C4-2B (cell line): ENCODE data around the gene PTGES3L.

Source experiments
- H3K27ac ChIP-seq: fragments of 450-650 bp; 2 replicates; pipeline ENCODE4 v1.5.1; 2017
- ZFX ChIP-seq: fragments of 450-650 bp; IDR thresholded peaks from 2 replicates; pipeline ENCODE4 v1.6.1; 2017
- TF ChIP-seq, protein P1 (sequence below): fragments of 450-650 bp; conservative IDR thresholded peaks from 2 replicates; pipeline ENCODE4 v1.5.1; 2017; ENCODE audit warnings: mild to moderate bottlenecking

PTGES3L gene

GRCh38 chr17:42969001-42969581 lies 10.8 kb downstream of the PTGES3L start:
- H3K27ac ChIP-seq, result no peak overlapping the region
- no peak for TF ChIP-seq ZFX
- TF ChIP-seq, protein P1, sequence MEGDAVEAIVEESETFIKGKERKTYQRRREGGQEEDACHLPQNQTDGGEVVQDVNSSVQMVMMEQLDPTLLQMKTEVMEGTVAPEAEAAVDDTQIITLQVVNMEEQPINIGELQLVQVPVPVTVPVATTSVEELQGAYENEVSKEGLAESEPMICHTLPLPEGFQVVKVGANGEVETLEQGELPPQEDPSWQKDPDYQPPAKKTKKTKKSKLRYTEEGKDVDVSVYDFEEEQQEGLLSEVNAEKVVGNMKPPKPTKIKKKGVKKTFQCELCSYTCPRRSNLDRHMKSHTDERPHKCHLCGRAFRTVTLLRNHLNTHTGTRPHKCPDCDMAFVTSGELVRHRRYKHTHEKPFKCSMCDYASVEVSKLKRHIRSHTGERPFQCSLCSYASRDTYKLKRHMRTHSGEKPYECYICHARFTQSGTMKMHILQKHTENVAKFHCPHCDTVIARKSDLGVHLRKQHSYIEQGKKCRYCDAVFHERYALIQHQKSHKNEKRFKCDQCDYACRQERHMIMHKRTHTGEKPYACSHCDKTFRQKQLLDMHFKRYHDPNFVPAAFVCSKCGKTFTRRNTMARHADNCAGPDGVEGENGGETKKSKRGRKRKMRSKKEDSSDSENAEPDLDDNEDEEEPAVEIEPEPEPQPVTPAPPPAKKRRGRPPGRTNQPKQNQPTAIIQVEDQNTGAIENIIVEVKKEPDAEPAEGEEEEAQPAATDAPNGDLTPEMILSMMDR, result no peak

- TF ChIP-seq, protein P1, result no peak
- no peak overlapping the region for H3K27ac ChIP-seq
These were observed 12.0 kb downstream of the PTGES3L start for GRCh38 chr17:42967925-42968324.

GRCh38 chr17:42964161-42964932 lies 15.5 kb downstream of the PTGES3L start, which contains the start of gene AARSD1:
Gene AARSD1 (minus strand): TSS chr17:42964454. CDS start chr17:42964440, 14 bp downstream.
- peak within 1 kb of the TSS; percentile 83 for H3K27ac ChIP-seq
- TF ChIP-seq ZFX, result no peak
- TF ChIP-seq, protein P1, result no peak

GRCh38 chr17:42953669-42954068 lies 26.2 kb downstream of the PTGES3L start:
- TF ChIP-seq, protein P1, result no peak
- TF ChIP-seq ZFX, result no peak
- H3K27ac ChIP-seq, result no peak overlapping the region

GRCh38 chr17:42950044-42950783 lies 29.7 kb downstream of the PTGES3L start:
- TF ChIP-seq, protein P1, result no peak
- TF ChIP-seq ZFX, result no peak
- no peak overlapping the region for H3K27ac ChIP-seq

GRCh38 chr17:42946812-42947211 lies 33.1 kb downstream of the PTGES3L start:
- no peak overlapping the region for H3K27ac ChIP-seq
- TF ChIP-seq, protein P1, result no peak
- TF ChIP-seq ZFX, result no peak

- no peak overlapping the region for H3K27ac ChIP-seq
- TF ChIP-seq, protein P1, result no peak
- no peak for TF ChIP-seq ZFX
These were observed 35.7 kb downstream of the PTGES3L start for GRCh38 chr17:42944211-42944610.
